NCI-H1930 (cell line): ENCODE measurements around the gene NRCAM.
A peak's percentile ranks its signal among the peaks of the same experiment; 100 is the strongest.
"Not testable (repeated sequence)": the region's sequence is repeated elsewhere in the genome, so short reads cannot be mapped to it uniquely, and the experiment has no call there.

ENCODE experiments used
- DNase-seq, 2 experiments: peaks; one replicate each; lab custom pipeline; 2025; lab: John Stamatoyannopoulos, UW

Gene NRCAM

DNA sequence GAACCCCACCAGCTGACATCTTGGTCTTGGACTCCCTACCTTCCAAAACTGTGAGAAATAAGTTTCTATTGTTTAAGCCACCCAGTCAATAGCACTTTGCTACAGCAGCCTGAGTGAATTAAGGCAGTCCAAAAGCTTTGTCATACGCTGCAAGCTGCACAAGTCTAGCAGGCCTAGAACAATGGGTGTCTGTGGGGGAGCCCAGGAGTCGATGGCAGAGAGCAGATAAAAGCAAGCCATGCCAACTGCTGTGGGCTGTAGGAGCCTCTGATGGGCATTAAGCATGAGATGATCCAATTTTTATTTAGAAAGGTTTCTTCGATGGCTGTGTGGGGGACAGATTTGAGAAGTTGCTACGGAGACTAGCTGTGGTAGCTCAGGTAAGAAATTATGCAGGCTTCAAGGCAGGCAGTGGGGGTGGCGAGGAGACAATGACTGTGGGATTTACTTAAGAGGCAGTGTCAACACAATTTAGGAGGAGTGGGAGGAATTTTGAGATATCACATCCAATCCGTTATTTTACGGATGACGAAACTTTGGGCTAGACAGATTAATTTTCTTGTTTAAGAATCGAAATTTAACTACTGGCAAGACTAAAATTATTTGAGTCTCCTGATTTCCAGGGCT lies 110.4 kb downstream of the NRCAM start:
- no peak for DNase-seq

GRCh38 chr7:108340856-108341411 lies 115.3 kb downstream of the NRCAM start:
- no peak for DNase-seq

GRCh38 chr7:108340406-108340805 lies 115.8 kb downstream of the NRCAM start:
- DNase-seq: not testable (repeated sequence)

DNA sequence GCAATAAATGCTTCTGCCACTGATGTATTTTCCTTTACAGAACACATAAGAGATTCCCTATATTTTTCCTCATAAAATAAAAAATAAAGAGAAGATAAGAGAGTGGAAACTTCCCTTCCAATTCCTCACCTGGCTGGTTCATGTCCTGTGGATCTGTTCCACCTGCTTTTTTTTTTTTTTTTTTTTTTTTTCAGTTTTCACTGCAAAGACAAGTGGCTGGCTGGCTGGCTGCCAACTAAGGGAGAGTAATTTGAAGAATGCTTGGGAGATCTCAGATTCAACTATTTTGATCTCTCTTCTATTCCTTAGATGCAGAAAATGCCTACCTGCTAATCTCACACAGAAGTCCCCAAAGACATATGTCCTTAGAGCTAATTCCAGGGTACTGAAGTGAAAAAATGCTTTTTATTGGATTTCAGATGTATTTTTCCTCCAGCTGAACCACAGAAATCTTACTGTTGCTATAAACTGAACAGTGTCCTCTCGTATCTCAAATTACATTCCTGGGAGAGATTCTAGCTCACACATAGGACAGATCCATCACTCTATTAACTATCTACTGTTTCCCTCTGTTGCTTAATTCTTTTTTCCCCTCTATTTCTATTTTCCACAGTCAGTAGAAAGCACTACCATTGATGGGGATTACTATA lies 120.8 kb downstream of the NRCAM start:
- peak in 1 of 2 experiments; percentile 20 for DNase-seq

DNA sequence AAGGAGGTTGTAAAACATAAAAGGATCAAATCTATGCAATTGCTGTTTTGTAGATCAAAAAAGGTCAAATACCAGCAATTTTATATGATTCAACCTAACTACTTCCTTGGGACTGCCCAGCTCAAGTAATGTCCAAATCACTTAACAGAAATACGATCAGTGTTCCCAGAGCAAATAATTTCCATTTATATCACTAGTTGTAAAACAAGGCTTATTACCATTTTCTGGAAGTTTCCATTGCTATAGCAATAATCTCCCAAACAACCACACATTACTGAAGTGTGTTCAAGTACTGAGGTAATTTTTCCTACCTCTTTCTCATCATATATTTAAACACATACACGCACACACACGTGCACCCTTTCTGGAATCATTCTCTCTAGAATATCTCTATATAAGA lies 123.3 kb downstream of the NRCAM start:
- DNase-seq: no peak

DNA sequence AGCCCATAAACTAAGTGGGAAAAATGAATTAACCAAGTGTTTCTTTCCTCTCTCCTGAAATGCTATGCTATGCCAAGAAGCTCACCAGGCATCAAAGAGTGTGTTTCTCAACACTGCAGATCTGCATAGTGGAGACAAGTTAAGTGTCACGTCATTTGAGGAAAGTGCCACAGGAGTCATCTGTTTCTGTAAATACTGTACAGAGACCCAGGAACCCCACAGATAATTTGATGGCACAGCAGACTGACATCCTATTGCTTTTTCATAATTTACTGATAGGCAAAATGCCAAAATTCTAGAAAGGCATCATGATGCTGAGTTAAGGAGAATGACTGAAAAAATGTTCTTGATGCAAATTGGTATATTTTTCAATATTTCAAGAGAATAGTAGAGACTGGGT lies 124.3 kb downstream of the NRCAM start:
- no peak for DNase-seq

GRCh38 chr7:108330227-108330626 lies 126.0 kb downstream of the NRCAM start:
- DNase-seq: no peak

- peak; percentile 61 to 73 for DNase-seq
These were observed 126.7 kb downstream of the NRCAM start for GRCh38 chr7:108329514-108329913.

GRCh38 chr7:108328174-108328651 lies 128.0 kb downstream of the NRCAM start:
- DNase-seq: no peak

DNA sequence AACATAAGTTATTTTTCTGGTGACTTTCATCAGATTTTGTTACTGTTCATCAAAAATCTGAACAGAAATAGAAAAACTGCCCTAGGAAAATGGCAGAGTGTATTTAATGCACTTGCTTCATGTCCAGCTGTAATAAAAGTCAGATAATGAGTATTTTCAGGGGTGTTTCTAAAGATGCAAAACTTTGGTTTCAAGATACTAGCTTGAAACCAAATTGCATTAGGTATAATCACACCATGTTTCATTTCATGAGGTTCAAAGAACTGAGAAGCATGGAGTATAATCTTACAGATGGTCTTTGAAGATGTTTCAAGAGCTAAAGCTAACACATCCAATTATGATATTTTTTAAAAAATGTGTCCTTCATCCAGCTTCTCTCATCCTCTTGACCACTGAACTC lies 128.9 kb downstream of the NRCAM start:
- no peak for DNase-seq

DNA sequence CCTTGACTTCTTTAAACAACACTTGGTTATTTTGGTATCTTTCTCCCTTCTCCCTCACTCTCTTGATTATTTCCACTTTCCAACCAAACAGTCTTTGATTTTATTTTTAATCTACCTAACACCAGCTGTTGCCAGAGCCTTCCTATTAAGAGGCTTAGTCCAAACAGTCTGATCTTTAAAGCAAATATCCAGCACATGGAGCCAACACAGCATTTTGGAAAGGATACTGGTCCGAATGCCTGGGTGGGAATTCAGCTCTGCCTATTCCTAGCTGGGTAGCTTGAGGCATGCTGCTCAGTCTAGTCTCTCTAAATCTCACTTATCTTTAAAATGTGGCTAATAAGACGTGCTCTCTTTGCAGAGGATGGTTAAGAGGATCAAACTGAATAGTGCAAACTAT lies 129.3 kb downstream of the NRCAM start:
- DNase-seq: no peak

DNA sequence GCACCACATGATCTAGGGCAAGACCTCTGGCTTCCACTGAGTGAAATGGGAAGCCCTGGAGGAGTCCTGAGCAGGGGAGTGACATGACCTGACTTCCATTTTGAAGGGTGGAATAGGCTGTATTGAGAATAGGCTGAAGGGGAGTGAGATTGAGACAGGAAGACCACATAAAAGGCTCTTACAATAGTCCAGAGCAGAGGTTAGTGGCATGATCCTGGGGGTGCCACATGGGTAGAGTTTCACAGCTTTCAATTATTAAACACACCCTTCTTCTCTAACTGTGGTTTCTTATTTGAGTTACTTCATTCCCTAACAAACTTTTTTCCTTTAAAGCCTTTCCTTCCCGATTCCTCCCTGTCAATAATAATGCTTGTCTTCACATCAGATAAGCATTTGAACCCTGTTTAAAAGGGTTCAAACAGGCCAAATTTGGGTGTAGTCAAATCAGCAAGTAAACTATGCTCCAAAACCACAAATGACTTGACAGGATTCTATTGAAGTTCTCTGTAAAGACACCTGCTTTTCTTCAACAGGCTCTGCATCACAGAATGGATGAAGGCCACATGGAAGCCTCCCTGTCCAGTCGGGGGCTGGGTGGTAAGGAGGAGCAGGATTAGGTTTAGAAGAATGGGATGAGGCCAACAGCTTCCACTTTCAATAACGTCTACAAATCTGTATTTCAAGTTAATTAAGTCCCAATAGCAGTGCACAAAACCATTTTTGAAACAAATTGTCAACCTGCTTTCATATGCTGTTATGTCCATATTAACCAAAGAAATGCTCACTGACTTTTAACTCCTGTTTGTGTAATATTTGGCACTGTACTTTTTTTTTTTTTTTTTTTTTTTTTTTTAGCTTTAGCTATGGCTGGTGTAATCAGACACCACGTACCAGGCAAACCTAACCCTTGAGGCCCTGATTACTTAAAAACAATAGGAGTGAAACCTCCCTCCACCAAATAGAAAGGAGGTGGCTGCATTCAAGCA lies 131.9 kb downstream of the NRCAM start:
- no peak for DNase-seq

DNA sequence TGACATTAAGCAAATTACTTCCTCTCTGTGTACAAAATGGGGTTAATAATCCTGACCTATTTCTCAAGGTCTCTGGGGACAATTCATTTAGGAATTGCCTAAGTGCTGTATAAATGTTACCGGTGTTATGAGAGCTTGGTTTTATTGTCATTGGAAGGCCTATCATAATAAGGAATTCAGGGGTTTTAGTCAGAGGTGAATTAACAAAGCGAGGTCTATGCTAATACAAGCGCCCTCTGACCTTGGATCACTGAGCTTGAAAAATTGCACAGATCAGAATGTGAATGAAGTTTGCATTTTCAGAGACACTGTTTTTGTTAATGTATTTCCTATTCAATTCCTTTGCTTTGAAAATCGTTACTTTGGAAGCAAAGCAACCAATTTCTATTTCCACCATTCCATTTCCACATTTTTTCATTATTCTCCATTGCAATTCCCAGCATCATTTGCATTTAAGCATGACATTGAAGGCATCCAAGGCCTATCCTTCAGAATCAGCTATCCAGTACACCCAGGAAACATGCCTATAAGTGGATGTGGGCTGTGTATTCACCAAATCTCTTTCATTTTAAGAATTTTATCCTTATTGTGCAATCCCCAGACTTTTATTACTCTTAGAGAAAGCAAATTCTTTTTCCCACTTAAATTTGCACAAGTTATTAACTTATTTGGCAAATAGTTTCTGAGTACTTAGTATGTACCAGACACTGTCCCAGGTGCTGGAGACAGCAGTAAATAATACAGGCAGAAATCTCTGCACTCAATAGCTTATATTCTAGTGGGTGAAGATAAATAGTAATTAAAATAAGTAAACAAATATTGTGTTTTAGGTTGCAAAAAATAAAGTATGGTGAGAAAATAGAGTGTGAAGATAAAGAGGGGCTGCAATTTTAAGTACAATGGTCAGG lies 133.1 kb downstream of the NRCAM start:
- no peak for DNase-seq

- no peak for DNase-seq
These were observed 134.2 kb downstream of the NRCAM start for GRCh38 chr7:108322046-108322445.

GRCh38 chr7:108321359-108321758 lies 134.9 kb downstream of the NRCAM start:
- no peak for DNase-seq

DNA sequence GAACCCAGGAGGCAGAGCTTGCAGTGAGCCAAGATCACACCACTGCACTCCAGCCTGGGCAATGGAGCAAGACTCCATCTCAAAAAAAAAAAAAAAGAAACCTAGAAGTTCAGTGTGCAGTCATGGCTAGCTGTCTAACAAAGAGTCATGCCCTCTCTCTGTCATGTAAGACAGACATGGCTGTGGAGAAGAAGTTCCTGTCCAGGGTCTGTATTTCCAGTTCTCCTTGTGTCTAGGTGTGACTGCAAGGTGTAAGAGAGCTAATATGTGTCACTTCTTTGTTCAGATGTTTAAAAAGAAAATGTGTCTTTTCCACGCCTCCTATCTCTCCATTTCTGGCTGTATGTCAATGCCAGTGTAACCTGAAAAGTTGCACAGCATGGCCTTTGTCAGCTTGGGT lies 139.5 kb downstream of the NRCAM start:
- DNase-seq: no peak

GRCh38 chr7:108314551-108314950 lies 141.7 kb downstream of the NRCAM start:
- DNase-seq: no peak

GRCh38 chr7:108314049-108314448 lies 142.2 kb downstream of the NRCAM start:
- DNase-seq: no peak

DNA sequence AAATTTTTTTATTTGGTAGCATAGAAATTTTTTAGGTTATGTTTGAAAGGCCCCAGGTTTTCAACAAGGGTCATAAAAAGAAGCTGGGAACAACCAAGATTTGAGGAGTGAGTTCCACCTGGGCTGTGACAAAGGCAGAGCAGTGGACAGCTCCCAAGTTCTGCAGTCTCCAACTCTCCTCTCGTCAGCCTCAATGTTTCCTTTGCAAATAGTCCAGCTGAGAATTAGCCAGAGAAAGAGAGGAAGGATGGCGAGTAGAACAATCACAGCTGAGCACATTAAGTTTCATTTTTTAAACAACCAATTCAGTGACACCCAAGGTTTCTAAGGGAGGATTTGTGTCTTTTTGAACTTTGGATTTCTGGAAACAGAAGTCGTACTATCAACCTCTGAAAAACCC lies 143.2 kb downstream of the NRCAM start:
- DNase-seq: no peak

DNA sequence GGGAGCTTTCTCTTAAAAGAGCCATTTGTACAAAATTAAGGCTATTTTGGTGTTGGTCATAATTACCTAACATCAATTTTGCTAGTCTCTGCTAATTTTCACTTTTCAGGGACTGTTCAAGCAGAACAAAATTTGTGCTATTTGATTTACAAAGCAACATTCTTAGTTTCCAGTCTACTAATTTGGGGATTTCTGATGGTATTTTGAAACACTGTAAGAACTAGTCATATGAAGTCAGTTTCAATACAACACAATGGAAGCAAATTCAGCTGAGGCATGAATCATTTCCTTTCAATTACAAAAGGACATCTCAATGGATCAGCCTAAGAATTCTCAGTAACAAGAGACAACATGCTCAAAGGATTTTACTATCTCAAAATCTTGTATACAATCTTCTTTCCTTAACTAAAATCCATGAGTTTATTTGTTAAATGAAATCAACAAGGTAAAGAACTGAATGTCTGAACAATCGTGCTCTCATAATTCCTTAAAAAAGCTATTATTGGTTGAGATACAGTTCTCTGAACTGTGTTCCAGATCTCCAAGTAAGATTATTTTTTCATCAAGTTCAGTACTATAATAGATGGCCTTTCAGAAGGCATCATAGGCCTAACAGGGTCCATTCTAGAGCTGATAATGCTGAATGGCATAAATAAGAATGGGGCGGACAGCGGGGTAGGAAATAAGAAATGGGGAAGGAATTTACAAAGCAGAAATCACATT lies 144.6 kb downstream of the NRCAM start:
- no peak for DNase-seq

GRCh38 chr7:108310351-108310750 lies 145.9 kb downstream of the NRCAM start:
- DNase-seq: no peak
